AG04449 (cell line): ENCODE measurements around the gene INO80C.

Experiments used
- CTCF ChIA-PET: fragments of 350-600 bp; formaldehyde crosslinking; extraction: SDS; loops from one replicate; lab custom pipeline; 2021; ENCODE audit warnings: antibody characterized with exemption; lab: Yijun Ruan, JAX
- POLR2A ChIA-PET: fragments of 400-600, 350-600 bp; formaldehyde crosslinking; extraction: SDS; loops from one replicate; lab custom pipeline; 2020; ENCODE audit warnings: antibody characterized with exemption, inconsistent platforms; lab: Yijun Ruan, JAX
- DNase-seq: peaks from one replicate; pipeline ENCODE4 v3.0.0-alpha.2; 2010; ENCODE audit warnings: low read depth, low spot score
- H3K4me3 ChIP-seq: 2 replicates; pipeline ENCODE4 v1.5.1; 2011; ENCODE audit warnings: low read depth, mild to moderate bottlenecking, control low read depth, low read length
- CTCF ChIP-seq: IDR thresholded peaks from one replicate; pipeline ENCODE4 v1.5.1; 2011; ENCODE audit warnings: mild to moderate bottlenecking, moderate library complexity, low read length, control low read depth, inconsistent platforms; ENCODE audit not compliant: insufficient read depth; ENCODE audit errors: missing control alignments

INO80C gene

GRCh38 chr18:35468711-35469110 lies 29.0 kb downstream of the INO80C start:
- no peak for TF ChIP-seq CTCF
- DNase-seq: no peak
- H3K4me3 ChIP-seq: no peak overlapping the region
- ChIA-PET POLR2A (no interaction called here), CTCF (interaction anchor here (1.6 kb wide), 1 partner anchor 10 kb away, joined by 3 read pairs; no protein-coding TSS in a partner anchor)

GRCh38 chr18:35467624-35468016 lies 30.1 kb downstream of the INO80C start:
- CTCF ChIA-PET: no interaction called here
- no peak for TF ChIP-seq CTCF
- no peak overlapping the region for H3K4me3 ChIP-seq
- POLR2A ChIA-PET: no interaction called here
- DNase-seq: no peak

GRCh38 chr18:35466815-35467623 lies 30.7 kb downstream of the INO80C start:
- DNase-seq: no peak
- TF ChIP-seq CTCF: no peak
- no peak overlapping the region for H3K4me3 ChIP-seq
- CTCF ChIA-PET: no interaction called here
- POLR2A ChIA-PET: no interaction called here

GRCh38 chr18:35466334-35466733 lies 31.4 kb downstream of the INO80C start:
- CTCF ChIA-PET: no interaction called here
- H3K4me3 ChIP-seq: no peak overlapping the region
- POLR2A ChIA-PET: no interaction called here
- no peak for DNase-seq
- TF ChIP-seq CTCF: no peak

- no peak for TF ChIP-seq CTCF
- CTCF ChIA-PET: no interaction called here
These were observed 32.4 kb downstream of the INO80C start for GRCh38 chr18:35465329-35465728.

GRCh38 chr18:35464831-35465279 lies 32.9 kb downstream of the INO80C start:
- ChIA-PET CTCF (no interaction called here), POLR2A (no interaction called here)

More at GRCh38 chr18:35465329-35465728, 32.4 kb downstream of the INO80C start:
- POLR2A ChIA-PET: no interaction called here
- no peak overlapping the region for H3K4me3 ChIP-seq
- no peak for DNase-seq

More at GRCh38 chr18:35464831-35465279, 32.9 kb downstream of the INO80C start:
- no peak for DNase-seq
- no peak overlapping the region for H3K4me3 ChIP-seq
- no peak for TF ChIP-seq CTCF
